Activated naive CD4-positive, alpha-beta T cell treated with anti-CD3 and anti-CD28 coated beads, Interleukin-2, amount 50 U/mL, for 72 hours (primary cell): ENCODE measurements around the gene RANBP17. TPM values are rescaled to one million over a fixed set of nuclear protein-coding genes. Genes with fewer than 3 reads are reported as not detected.

Experiments used
- ATAC-seq, 2 donors: fragments of 150-1000 bp; cut with Tn5 transposase; 2 replicates each; pipeline ENCODE4 v1.10.0; 2021; ENCODE audit warnings: mild to moderate bottlenecking in 2 of 2, moderate library complexity in 2 of 2
- DNase-seq, 2 donors: peaks; one replicate each; pipeline ENCODE4 v3.0.0; 2021 to 2022; ENCODE audit warnings: low spot score in 2 of 2
- H3K27ac Mint-ChIP-seq, 2 donors: one replicate each; pipeline ENCODE4 v1.8.0; 2022; ENCODE audit warnings: mild to moderate bottlenecking in 2 of 2, mixed read lengths in 2 of 2
- H3K36me3 Mint-ChIP-seq, 2 donors: one replicate each; pipeline ENCODE4 v1.8.0; 2022; ENCODE audit warnings: mixed read lengths in 2 of 2
- H3K9me3 Mint-ChIP-seq, 2 donors: one replicate each; pipeline ENCODE4 v1.8.0; 2022; ENCODE audit warnings: mixed read lengths in 2 of 2
- total RNA-seq, 2 donors: library from RNA; stranded (reverse); gene quantifications; one replicate each; pipeline ENCODE4 v1.2.3, GENCODE V29; 2022

Gene RANBP17
- total RNA-seq, 2 donors from 2014 or later: not detected

- Mint-ChIP-seq H3K27ac (no peak overlapping the region), H3K36me3 (no peaks in the 10 kb centered on the region)
- no peak for DNase-seq
These were observed 483.3 kb downstream of the RANBP17 start for GRCh38 chr5:171344936-171345608.

More at GRCh38 chr5:171344936-171345608, 483.3 kb downstream of the RANBP17 start:
- H3K9me3 Mint-ChIP-seq: no peaks in the 10 kb centered on the region
- no peak for ATAC-seq

Other genes starting within 250 kb of the RANBP17 start
- gene GABRP, start 78.3 kb upstream of the RANBP17 start, total RNA-seq: not detected